Mesenteric fat pad (tissue), 1 donor: Measurements from ENCODE around the gene ZFC3H1. TPM values are rescaled to one million over a fixed set of nuclear protein-coding genes. Genes with fewer than 3 reads are reported as not detected.
"Not testable (repeated sequence)": the region's sequence is repeated elsewhere in the genome, so short reads cannot be mapped to it uniquely, and the experiment has no call there.

Experiments
- DNase-seq: peaks from one replicate; pipeline ENCODE4 v3.0.0-alpha.2; 2020; ENCODE audit warnings: low spot score
- long read RNA-seq: library from polyadenylated mRNA; unstranded; transcript quantifications from one replicate; pipeline ENCODE4 v2.0.0, GENCODE V29; 2020
- total RNA-seq: library from RNA; stranded (reverse); fragmentation: NEBNext Ultra II Directional; extraction: Animal tissue kit (Norgen Biotek cat#: 25700); gene quantifications from one replicate; pipeline ENCODE4 v1.2.1, GENCODE V29; 2021
- donor health status: DM: yes; HTN: yes; CAD: no.

The ZFC3H1 gene
- total RNA-seq, result 51.5 TPM
- long read RNA-seq, transcript ZFC3H1-206 (2 exons, 1,771 nt), result major isoform, 27 of 70 reads
- long read RNA-seq, partial matches to known transcripts, result 38 of 70 reads
- long read RNA-seq, other reads (novel, unspliced or antisense), result 5 of 70 reads

GRCh38 chr12:71663561-71664410, at the start of gene ZFC3H1, which contains the start of gene THAP2:
TSS of gene ZFC3H1 (minus strand) at chr12:71663848. CDS start at chr12:71663610, 238 bp downstream.
TSS of gene THAP2 (plus strand) at chr12:71664301. CDS start at chr12:71664510, 209 bp downstream.
- peak; percentile 97 for DNase-seq

DNA sequence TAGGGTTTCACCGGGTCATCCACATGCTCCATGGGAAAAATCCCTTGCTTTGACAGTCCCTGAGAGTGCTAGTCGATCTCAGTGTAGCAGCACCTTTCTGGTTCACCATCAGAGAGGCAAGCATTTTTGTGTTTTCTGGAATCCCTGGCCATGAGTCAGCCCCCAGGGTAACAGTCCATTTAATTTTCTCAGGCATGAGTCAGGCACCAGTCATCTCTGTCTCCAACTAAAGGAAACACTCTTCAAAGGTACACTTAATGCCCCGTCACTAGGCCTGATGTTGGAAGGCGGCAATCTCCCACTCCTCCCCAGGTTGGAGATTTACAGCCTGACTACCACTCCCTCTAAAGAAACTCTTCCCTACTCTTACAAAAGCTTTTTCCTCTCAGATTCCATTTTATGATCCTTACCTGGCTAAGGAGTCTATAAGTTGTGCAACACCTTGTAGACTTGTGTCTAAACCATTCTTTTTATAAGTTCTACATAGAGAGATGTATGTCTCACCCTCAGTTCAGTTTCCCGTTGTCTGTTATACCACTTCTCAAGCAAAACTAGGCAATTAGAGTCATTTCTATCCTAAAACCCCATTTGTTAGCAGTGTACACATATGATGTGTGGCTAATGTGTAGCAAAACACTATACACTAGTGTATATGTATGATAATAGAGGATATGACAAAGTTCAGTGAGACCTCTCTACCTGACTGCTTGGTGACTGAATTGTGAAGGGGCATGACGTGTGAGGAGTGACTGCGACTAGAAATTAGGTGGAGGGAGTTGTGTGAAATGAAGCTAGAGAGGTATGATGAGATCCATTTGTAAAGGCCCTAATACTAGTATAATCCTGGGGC, 46.9 kb upstream of the ZFC3H1 start:
- DNase-seq, result no peak

DNA sequence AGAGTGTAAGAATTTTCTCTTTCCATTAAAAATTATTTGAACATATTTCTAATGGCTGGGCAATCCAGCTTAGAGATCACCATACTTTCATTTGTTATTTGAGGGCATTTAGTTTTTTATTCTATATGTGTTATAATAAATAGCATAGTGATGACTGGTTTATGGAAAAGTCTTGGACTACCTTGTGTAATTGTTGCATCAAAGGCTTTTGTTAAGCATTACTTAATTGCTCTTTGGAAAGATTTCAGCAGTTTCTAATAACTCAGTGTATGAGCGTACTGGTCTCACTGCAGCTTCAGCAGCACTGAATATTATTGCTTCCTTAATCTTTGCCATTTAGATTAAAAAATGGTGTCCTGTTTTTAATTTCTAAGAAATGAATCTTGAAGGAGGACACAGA, 45.0 kb upstream of the ZFC3H1 start:
- DNase-seq, result no peak

GRCh38 chr12:71704920-71705319, 41.3 kb upstream of the ZFC3H1 start:
- DNase-seq, result no peak

GRCh38 chr12:71703206-71703605, 39.6 kb upstream of the ZFC3H1 start:
- DNase-seq, result no peak

DNA sequence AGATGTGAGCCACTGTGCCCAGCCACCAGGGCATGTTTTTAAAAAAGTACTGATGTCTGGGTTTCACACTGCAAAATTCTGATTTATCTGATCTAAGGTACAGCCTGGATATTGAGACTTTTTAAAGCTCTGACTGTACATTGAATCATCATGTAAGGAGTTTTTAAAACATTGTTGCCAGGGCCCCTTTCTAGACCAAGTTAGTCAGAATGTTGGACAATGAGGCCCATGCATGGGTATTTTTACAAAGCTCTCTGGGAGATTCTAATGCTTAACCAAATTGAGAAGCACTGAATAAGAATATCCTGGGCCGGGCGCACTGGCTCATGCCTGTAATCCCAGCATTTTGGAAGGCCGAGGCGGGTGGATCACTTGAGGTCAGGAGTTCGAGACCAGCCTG, 38.9 kb upstream of the ZFC3H1 start:
- no peak for DNase-seq

DNA sequence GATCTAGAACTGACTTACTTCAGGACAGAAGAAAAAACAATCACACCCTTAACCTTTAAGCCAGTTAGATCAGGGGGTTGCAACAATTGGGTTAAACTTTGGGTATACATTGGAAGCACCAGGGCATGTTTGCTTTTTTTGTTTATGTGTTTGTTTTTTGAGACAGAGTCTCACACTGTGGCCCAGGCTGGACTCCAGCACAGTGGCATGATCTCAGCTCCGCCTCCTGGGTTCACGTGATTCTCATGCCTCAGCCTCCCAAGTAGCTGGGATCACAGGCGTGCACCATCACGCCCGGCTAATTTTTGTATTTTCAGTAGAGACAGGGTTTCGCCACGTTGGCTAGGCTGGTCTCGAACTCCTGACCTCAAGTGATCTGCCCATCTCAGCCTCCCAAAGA, 38.5 kb upstream of the ZFC3H1 start:
- not testable (repeated sequence) for DNase-seq

DNA sequence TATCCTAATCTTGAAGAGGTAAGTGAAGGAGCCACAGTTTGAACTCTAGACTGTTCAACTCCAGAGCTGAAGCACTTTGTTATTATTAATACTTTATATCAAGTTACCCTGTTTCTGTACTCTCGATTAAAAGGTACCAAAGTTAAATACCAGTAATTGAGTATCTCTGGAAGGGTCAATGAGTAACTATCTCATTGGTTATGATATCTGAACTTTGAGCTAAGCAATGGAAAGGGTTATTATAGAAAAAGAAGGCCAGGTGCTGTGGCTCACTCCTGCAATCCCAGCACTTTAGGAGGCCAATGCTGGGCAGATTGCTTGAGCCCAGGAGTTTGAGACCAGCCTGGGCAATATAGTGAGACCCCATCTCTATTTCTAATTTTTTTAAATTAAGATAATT, 32.1 kb upstream of the ZFC3H1 start:
- no peak for DNase-seq

DNA sequence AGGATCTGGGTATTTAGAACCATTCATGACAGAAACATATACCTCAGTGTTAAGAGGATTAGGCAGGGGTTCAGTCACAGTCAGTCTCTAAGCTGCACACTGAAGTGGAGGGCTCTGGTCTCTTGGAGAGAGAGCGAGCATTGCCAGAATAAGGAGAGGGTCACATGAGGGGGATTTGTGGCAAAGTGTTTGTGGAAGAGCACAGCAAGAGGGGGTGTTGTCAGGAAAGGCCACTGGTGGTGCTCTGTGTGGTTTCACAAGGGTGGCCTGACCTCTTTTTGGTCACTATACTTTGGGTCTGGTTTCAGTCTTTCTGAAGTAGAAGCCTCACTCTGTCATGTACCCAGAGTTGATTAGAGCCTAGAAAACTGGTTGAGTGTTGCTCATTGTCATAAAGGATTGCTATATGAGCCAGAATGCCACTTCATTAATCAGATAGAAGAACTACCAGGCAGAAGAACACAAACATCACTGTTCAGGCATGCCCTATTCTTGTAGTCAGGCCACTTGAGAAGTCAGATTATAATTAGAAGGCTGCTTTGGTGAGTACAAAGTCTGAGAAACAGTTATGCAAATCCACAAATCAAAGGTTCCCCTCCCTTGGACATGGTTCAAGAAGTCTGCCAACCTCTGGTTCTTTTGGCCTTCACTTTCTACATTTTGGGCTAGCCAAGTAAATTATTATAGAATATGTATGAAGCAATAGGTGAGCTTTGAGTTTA, 30.6 kb upstream of the ZFC3H1 start:
- DNase-seq, result no peak

GRCh38 chr12:71693651-71694050, 30.0 kb upstream of the ZFC3H1 start:
- not testable (repeated sequence) for DNase-seq

DNA sequence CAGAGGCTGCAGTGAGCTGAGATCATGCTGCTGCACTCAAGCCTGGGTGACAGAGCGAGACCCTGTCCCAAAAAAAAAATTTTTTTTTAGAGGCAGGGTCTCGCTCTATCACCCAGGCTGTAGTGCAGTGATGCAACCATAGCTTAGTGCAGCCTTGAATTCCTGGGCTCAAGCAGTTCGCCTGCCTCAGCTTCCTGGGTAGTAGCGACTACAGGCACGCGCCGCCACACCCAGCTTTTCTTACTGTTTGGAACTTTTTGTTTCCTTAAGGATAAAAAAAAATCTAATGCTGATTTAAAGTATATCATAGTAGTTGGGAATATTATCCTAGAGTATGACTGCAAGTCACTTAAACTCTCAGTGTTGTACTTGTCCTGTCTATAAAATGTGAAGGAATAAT, 29.5 kb upstream of the ZFC3H1 start:
- DNase-seq, result no peak

DNA sequence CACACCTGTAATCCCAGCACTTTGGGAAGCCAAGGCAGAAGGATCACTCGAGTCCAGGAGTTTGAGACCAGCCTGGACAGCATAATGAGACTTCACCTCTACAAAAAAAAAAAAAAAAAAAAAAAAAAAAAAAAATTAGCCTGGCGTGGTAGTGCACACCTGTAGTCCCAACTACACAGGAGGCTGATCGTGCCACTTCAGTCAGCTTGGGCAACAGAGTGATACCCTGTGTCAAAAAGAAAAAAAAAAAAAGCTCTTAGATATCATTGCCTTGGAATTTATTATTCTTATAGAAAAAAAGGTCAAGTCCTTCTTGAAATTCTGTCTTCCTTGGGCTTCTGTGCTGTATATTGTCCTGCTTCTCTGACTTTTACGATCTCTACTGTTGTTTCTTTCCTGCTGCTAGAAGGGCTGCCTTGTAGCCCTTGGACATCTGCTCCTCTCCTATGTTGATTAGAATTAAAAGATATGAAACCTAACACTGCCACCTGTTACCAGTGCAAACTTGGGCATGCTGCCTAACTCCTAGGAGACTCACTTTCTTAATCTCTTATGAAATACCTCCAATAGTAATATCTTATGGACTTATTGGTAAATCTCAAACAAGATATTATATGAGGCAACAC, 28.0 kb upstream of the ZFC3H1 start:
- DNase-seq, result no peak

DNA sequence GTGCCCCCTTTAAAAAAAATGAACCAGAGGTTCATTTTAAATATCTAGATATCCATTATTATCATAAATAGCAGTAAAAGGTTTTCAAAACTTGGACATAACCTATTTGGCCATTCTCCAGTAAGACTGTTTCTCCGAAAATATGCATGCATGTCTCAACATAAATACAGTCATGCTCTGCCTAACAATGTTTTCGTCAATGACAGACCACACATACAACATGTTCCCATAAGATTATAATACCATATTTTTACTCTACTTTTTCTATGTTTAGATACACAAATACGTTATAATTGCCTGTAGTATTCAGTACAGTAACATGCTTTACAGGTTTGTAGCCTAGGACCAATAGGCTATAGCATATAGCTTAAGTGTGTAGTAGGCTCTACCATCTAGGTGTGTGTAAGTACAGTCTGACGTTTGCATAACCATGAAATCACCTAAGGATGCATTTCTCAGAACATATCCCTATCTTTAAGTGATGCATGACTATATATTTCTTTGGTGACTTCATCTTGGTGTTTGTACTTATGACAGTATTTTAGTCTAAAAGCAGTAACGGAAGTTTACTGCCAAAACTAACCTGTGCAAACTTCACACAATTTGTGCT, 25.4 kb upstream of the ZFC3H1 start:
- no peak for DNase-seq

DNA sequence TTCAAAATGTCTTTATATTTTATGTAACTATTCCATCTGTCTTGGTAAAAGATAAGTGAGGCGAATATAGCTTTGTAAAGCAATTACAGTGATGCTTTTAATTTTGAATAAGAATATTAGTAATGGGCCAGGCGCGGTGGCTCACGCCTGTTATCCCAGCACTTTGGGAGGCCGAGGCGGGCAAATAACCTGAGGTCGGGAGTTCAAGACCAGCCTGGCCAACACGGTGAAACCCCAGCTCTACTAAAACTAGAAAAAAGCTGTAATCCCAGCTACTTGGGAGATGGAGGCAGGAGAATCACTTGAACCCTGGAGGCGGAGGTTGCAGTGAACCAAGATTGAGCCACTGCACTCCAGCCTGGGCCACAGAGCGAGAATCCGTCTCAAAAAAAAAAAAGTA, 23.5 kb upstream of the ZFC3H1 start:
- DNase-seq, result not testable (repeated sequence)

GRCh38 chr12:71686658-71687025, 23.0 kb upstream of the ZFC3H1 start:
- DNase-seq, result no peak

- peak; percentile 96 for DNase-seq
These were observed 22.4 kb upstream of the ZFC3H1 start, which contains the start of gene TMEM19 for GRCh38 chr12:71685914-71686657. TSS of gene TMEM19 (plus strand) at chr12:71686082. CDS start at chr12:71686681, 599 bp downstream.

- DNase-seq, result no peak
These were observed 21.8 kb upstream of the ZFC3H1 start for GRCh38 chr12:71685312-71685906.

- no peak for DNase-seq
These were observed 20.4 kb upstream of the ZFC3H1 start for GRCh38 chr12:71684081-71684480.

- DNase-seq, result no peak
These were observed 20.0 kb upstream of the ZFC3H1 start for GRCh38 chr12:71683633-71684032.
